Calu3 (cell line): ENCODE measurements around the gene RFX7. TPM values are rescaled to one million over a fixed set of nuclear protein-coding genes. Genes with fewer than 3 reads are reported as not detected.
A peak's percentile ranks its signal among the peaks of the same experiment; 100 is the strongest.
"Not testable (repeated sequence)": the region's sequence is repeated elsewhere in the genome, so short reads cannot be mapped to it uniquely, and the experiment has no call there.

ENCODE experiments used
- BruUV-seq: library from RNA; stranded (reverse); fragments of 400-500 nt; replicated peaks from 2 replicates; lab custom pipeline; 2021; lab: Mats Ljungman, UMichigan
- CTCF ChIA-PET: fragments of 300-600 bp; sonication (Branson Sonifier 250); formaldehyde crosslinking; loops from one replicate; lab custom pipeline; 2022; ENCODE audit warnings: antibody characterized with exemption; lab: Charles Lee
- DNase-seq: peaks from one replicate; pipeline ENCODE4 v3.0.0; 2022
- H3K27ac Mint-ChIP-seq: one replicate; pipeline ENCODE4 v1.8.0; 2022; ENCODE audit warnings: mixed read lengths; ENCODE audit not compliant: unreplicated experiment
- H3K27me3 Mint-ChIP-seq: one replicate; pipeline ENCODE4 v1.8.0; 2022; ENCODE audit warnings: mixed read lengths; ENCODE audit not compliant: unreplicated experiment
- H3K36me3 Mint-ChIP-seq: one replicate; pipeline ENCODE4 v1.8.0; 2022; ENCODE audit warnings: mild to moderate bottlenecking, moderate library complexity, mixed read lengths; ENCODE audit not compliant: insufficient read depth, unreplicated experiment
- H3K4me1 Mint-ChIP-seq: one replicate; pipeline ENCODE4 v1.8.0; 2022; ENCODE audit warnings: mild to moderate bottlenecking, low read depth, mixed read lengths; ENCODE audit not compliant: unreplicated experiment
- H3K4me3 Mint-ChIP-seq: one replicate; pipeline ENCODE4 v1.8.0; 2022; ENCODE audit warnings: mild to moderate bottlenecking, low read depth, moderate library complexity, mixed read lengths; ENCODE audit not compliant: unreplicated experiment
- H3K9me3 Mint-ChIP-seq: one replicate; pipeline ENCODE4 v1.8.0; 2022; ENCODE audit warnings: low read depth, mixed read lengths; ENCODE audit not compliant: unreplicated experiment
- intact Hi-C: fragments of 100-400 bp; cut with micrococcal nuclease; formaldehyde crosslinking; loops from one replicate; pipeline ENCODE4 v1.10.0; 2022; ENCODE audit not compliant: unreplicated experiment
- total RNA-seq: library from RNA; stranded (reverse); gene quantifications from 2 replicates; pipeline ENCODE4 v1.2.3, GENCODE V29; 2022
- TF ChIP-seq, protein P1 (sequence below): fragments of 200-600 bp; IDR thresholded peaks from one replicate; pipeline ENCODE4 v1.8.0; 2022; ENCODE audit warnings: antibody characterized with exemption; ENCODE audit not compliant: unreplicated experiment

The RFX7 gene
- total RNA-seq, 1 experiment from 2014 or later, result 31.4 TPM

- TF ChIP-seq, protein P1, sequence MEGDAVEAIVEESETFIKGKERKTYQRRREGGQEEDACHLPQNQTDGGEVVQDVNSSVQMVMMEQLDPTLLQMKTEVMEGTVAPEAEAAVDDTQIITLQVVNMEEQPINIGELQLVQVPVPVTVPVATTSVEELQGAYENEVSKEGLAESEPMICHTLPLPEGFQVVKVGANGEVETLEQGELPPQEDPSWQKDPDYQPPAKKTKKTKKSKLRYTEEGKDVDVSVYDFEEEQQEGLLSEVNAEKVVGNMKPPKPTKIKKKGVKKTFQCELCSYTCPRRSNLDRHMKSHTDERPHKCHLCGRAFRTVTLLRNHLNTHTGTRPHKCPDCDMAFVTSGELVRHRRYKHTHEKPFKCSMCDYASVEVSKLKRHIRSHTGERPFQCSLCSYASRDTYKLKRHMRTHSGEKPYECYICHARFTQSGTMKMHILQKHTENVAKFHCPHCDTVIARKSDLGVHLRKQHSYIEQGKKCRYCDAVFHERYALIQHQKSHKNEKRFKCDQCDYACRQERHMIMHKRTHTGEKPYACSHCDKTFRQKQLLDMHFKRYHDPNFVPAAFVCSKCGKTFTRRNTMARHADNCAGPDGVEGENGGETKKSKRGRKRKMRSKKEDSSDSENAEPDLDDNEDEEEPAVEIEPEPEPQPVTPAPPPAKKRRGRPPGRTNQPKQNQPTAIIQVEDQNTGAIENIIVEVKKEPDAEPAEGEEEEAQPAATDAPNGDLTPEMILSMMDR, result no peak
- Mint-ChIP-seq H3K4me3 (no peak overlapping the region), H3K9me3 (no peaks in the 10 kb centered on the region), H3K4me1 (no peaks in the 10 kb centered on the region), H3K36me3 (no peaks in the 10 kb centered on the region), H3K27me3 (no peaks in the 10 kb centered on the region), H3K27ac (no peak overlapping the region)
- CTCF ChIA-PET, result no interaction called here
- no peak for DNase-seq
- BruUV-seq, result no TSS peak
- intact Hi-C loops, result no loop called here
Observed at GRCh38 chr15:56281145-56281544, 37.5 kb upstream of the RFX7 start.

DNA sequence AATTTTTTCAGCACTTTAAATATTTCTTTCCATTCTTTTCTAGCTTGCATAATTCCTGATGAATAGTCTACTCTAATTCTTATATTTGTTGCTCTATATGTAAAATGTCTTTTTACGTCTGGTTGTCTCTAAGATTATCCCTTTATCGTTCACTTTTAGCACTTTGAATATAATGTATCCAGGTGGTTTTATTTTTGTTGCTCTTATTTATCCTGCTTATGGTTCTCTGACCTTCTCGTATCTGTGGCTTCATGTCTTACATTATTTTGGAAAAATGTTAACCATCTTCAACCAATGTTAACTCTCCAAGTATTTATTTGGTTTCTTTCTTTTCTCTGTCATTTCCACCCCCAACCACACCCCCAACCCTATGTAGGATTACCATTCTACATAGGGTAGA is 30.0 kb upstream of the RFX7 start:
- Mint-ChIP-seq H3K9me3 (peaks cover 10% of the 10 kb centered on the region), H3K36me3 (no peaks in the 10 kb centered on the region), H3K27me3 (peaks cover 14% of the 10 kb centered on the region), H3K4me1 (no peaks in the 10 kb centered on the region), H3K27ac (no peak overlapping the region), H3K4me3 (no peak overlapping the region)
- DNase-seq, result no peak
- TF ChIP-seq, protein P1, result no peak
- intact Hi-C loops, result no loop called here
- CTCF ChIA-PET, result no interaction called here
- no TSS peak for BruUV-seq

- Mint-ChIP-seq H3K36me3 (no peaks in the 10 kb centered on the region), H3K27me3 (peaks cover 14% of the 10 kb centered on the region), H3K27ac (no peak overlapping the region), H3K9me3 (peaks cover 10% of the 10 kb centered on the region), H3K4me1 (no peaks in the 10 kb centered on the region), H3K4me3 (no peak overlapping the region)
- TF ChIP-seq, protein P1, result no peak
- CTCF ChIA-PET, result no interaction called here
- intact Hi-C loops, result no loop called here
- no peak for DNase-seq
- no TSS peak for BruUV-seq
Observed at GRCh38 chr15:56272454-56272853, 28.8 kb upstream of the RFX7 start.

DNA sequence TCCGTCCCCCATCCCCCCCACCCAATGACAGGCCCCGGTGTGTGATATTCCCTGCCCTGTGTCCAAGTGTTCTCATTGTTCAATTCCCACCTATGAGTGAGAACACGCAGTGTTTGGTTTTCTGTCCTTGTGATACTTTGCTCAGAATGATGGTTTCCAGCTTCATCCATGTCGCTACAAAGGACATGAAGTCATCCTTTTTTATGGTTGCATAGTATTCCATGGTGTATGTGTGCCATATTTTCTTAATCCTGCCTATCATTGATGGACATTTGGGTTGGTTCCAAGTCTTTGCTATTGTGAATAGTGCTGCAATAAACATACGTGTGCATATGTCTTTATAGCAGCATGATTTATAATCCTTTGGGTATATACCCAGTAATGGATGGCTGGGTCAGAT is 22.8 kb upstream of the RFX7 start:
- BruUV-seq, intact Hi-C loops: not testable (repeated sequence)
- CTCF ChIA-PET, result interaction anchor here (0.7 kb wide), 1 partner anchor 23 kb away, joined by 3 read pairs; no protein-coding TSS in a partner anchor

GRCh38 chr15:56261854-56262509 is 18.3 kb upstream of the RFX7 start:
- H3K36me3 Mint-ChIP-seq, result peaks cover 3% of the 10 kb centered on the region
- intact Hi-C loops, result no loop called here
- peak; percentile 59 for DNase-seq
- no TSS peak for BruUV-seq
- H3K9me3 Mint-ChIP-seq, result no peaks in the 10 kb centered on the region
- CTCF ChIA-PET, result interaction anchor here (1.0 to 1.5 kb wide), 2 partner anchors 9 to 13 kb away, joined by 4 to 5 read pairs; no protein-coding TSS in a partner anchor
- peaks cover 15% of the 10 kb centered on the region for H3K4me1 Mint-ChIP-seq
- TF ChIP-seq, protein P1, result no peak
- H3K4me3 Mint-ChIP-seq, result no peak overlapping the region
- H3K27ac Mint-ChIP-seq, result peak overlapping the region; percentile 67
- no peaks in the 10 kb centered on the region for H3K27me3 Mint-ChIP-seq

More for the DNA sequence above, 22.8 kb upstream of the RFX7 start:
- not testable (repeated sequence) for H3K27me3 Mint-ChIP-seq, H3K9me3 Mint-ChIP-seq, DNase-seq, H3K27ac Mint-ChIP-seq, H3K4me3 Mint-ChIP-seq, H3K36me3 Mint-ChIP-seq
- H3K4me1 Mint-ChIP-seq, result peaks cover 15% of the 10 kb centered on the region

- not testable (repeated sequence) for BruUV-seq
- H3K27me3 Mint-ChIP-seq, result peaks cover 10% of the 10 kb centered on the region
Observed at GRCh38 chr15:56257306-56257705, 13.6 kb upstream of the RFX7 start.

More at GRCh38 chr15:56257306-56257705, 13.6 kb upstream of the RFX7 start:
- CTCF ChIA-PET, H3K4me1 Mint-ChIP-seq, H3K27ac Mint-ChIP-seq, intact Hi-C loops, H3K4me3 Mint-ChIP-seq, H3K9me3 Mint-ChIP-seq, H3K36me3 Mint-ChIP-seq, DNase-seq: not testable (repeated sequence)
